HEK293T (cell line): Measurements from ENCODE around the gene CTAG1A.
"Not testable (repeated sequence)": the region's sequence is repeated elsewhere in the genome, so short reads cannot be mapped to it uniquely, and the experiment has no call there.

ENCODE experiments used
- CTCF ChIA-PET: fragments of 350-600 bp; formaldehyde crosslinking; extraction: SDS; loops from one replicate; lab custom pipeline; 2021; ENCODE audit warnings: antibody characterized with exemption, inconsistent platforms; lab: Yijun Ruan, JAX
- POLR2A ChIA-PET: fragments of 350-600 bp; formaldehyde crosslinking; extraction: SDS; loops from one replicate; lab custom pipeline; 2020; ENCODE audit warnings: antibody characterized with exemption, inconsistent platforms; lab: Yijun Ruan, JAX
- DNase-seq: peaks from one replicate; pipeline ENCODE4 v3.0.0; 2012; ENCODE audit warnings: mixed read lengths; ENCODE audit errors: extremely low spot score
- ARNT ChIP-seq: fragments of 450-650 bp; IDR thresholded peaks from 2 replicates; pipeline ENCODE4 v1.6.1; 2017; ENCODE audit warnings: mild to moderate bottlenecking
- BHLHE40 ChIP-seq: fragments of 450-650 bp; IDR thresholded peaks from 2 replicates; pipeline ENCODE4 v1.6.1; 2016; ENCODE audit warnings: mild to moderate bottlenecking, moderate library complexity, borderline replicate concordance
- CTBP1 ChIP-seq: fragments of 450-650 bp; IDR thresholded peaks from 2 replicates; pipeline ENCODE4 v1.6.1; 2016; ENCODE audit warnings: borderline replicate concordance
- ELF4 ChIP-seq: fragments of 450-650 bp; IDR thresholded peaks from 2 replicates; pipeline ENCODE4 v1.6.1; 2017; ENCODE audit warnings: antibody characterized with exemption
- FOXA1 ChIP-seq: fragments of 450-650 bp; IDR thresholded peaks from 2 replicates; pipeline ENCODE4 v1.6.1; 2016; ENCODE audit warnings: mild to moderate bottlenecking
- FOXK2 ChIP-seq: fragments of 450-650 bp; IDR thresholded peaks from 2 replicates; pipeline ENCODE4 v1.6.1; 2016; ENCODE audit warnings: mild to moderate bottlenecking
- FOXM1 ChIP-seq: fragments of 450-650 bp; IDR thresholded peaks from 2 replicates; pipeline ENCODE4 v1.6.1; 2017; ENCODE audit warnings: mild to moderate bottlenecking, borderline replicate concordance
- HDGF ChIP-seq: fragments of 450-650 bp; IDR thresholded peaks from 2 replicates; pipeline ENCODE4 v1.6.1; 2017; ENCODE audit warnings: antibody characterized with exemption, borderline replicate concordance
- L3MBTL2 ChIP-seq: fragments of 450-650 bp; conservative IDR thresholded peaks from 2 replicates; pipeline ENCODE4 v1.6.1; 2016; ENCODE audit warnings: mild to moderate bottlenecking
- LEF1 ChIP-seq: fragments of 450-650 bp; IDR thresholded peaks from 2 replicates; pipeline ENCODE4 v1.6.1; 2017; ENCODE audit warnings: mild to moderate bottlenecking, borderline replicate concordance
- NFRKB ChIP-seq: fragments of 450-650 bp; IDR thresholded peaks from 2 replicates; pipeline ENCODE4 v1.6.1; 2016; ENCODE audit warnings: mild to moderate bottlenecking, moderate library complexity
- PKNOX1 ChIP-seq: fragments of 450-650 bp; IDR thresholded peaks from 2 replicates; pipeline ENCODE4 v1.6.1; 2016
- SP1 ChIP-seq: fragments of 450-650 bp; IDR thresholded peaks from 2 replicates; pipeline ENCODE4 v1.6.1; 2017
- SUZ12 ChIP-seq: fragments of 450-650 bp; IDR thresholded peaks from 2 replicates; pipeline ENCODE4 v1.6.1; 2016; ENCODE audit warnings: mild to moderate bottlenecking
- TARDBP ChIP-seq: fragments of 450-650 bp; IDR thresholded peaks from 2 replicates; pipeline ENCODE4 v1.6.1; 2016
- ZNF384 ChIP-seq: fragments of 450-650 bp; IDR thresholded peaks from 2 replicates; pipeline ENCODE4 v1.6.1; 2016

Gene CTAG1A

GRCh38 chrX:154548028-154548316 is 37.0 kb upstream of the CTAG1A start:
- ChIA-PET POLR2A (interaction anchor here (1.0 to 1.1 kb wide), 2 partner anchors 136 to 178 kb away, joined by 3 read pairs; no protein-coding TSS in a partner anchor), CTCF (no interaction called here)
- no peak for TF ChIP-seq FOXM1
- TF ChIP-seq PKNOX1 = no peak
- TF ChIP-seq CTBP1 = no peak
- no peak for TF ChIP-seq SUZ12
- TF ChIP-seq FOXA1 = no peak
- DNase-seq = no peak

- POLR2A ChIA-PET = no interaction called here
- no peak for TF ChIP-seq SP1
- TF ChIP-seq ELF4 = no peak
- DNase-seq = no peak
- CTCF ChIA-PET = no interaction called here
Measured at GRCh38 chrX:154549766-154550165, 35.2 kb upstream of the CTAG1A start.

GRCh38 chrX:154552112-154552806 is 32.7 kb upstream of the CTAG1A start:
- DNase-seq, CTCF ChIA-PET, POLR2A ChIA-PET: not testable (repeated sequence)

- POLR2A ChIA-PET, DNase-seq, CTCF ChIA-PET: not testable (repeated sequence)
Measured at GRCh38 chrX:154558060-154558690, 26.8 kb upstream of the CTAG1A start.

GRCh38 chrX:154558896-154559295 is 26.0 kb upstream of the CTAG1A start:
- CTCF ChIA-PET, DNase-seq, POLR2A ChIA-PET: not testable (repeated sequence)

GRCh38 chrX:154560326-154560725 is 24.6 kb upstream of the CTAG1A start:
- POLR2A ChIA-PET, CTCF ChIA-PET, DNase-seq: not testable (repeated sequence)

GRCh38 chrX:154562295-154562694 is 22.6 kb upstream of the CTAG1A start:
- CTCF ChIA-PET, POLR2A ChIA-PET, DNase-seq: not testable (repeated sequence)

GRCh38 chrX:154570361-154570760 is 14.6 kb upstream of the CTAG1A start:
- DNase-seq, CTCF ChIA-PET, POLR2A ChIA-PET: not testable (repeated sequence)

- POLR2A ChIA-PET, DNase-seq, CTCF ChIA-PET: not testable (repeated sequence)
Measured at GRCh38 chrX:154573061-154573460, 11.9 kb upstream of the CTAG1A start.

GRCh38 chrX:154575076-154575475 is 9.9 kb upstream of the CTAG1A start:
- CTCF ChIA-PET, DNase-seq, POLR2A ChIA-PET: not testable (repeated sequence)

- CTCF ChIA-PET, DNase-seq, POLR2A ChIA-PET: not testable (repeated sequence)
Measured at GRCh38 chrX:154582994-154583393, 1.9 kb upstream of the CTAG1A start.

GRCh38 chrX:154590415-154590814 is 5.5 kb downstream of the CTAG1A start:
- DNase-seq, POLR2A ChIA-PET, CTCF ChIA-PET: not testable (repeated sequence)

- POLR2A ChIA-PET = no interaction called here
- no peak for DNase-seq
- no peak for TF ChIP-seq TARDBP
- no peak for TF ChIP-seq CTBP1
- TF ChIP-seq PKNOX1 = no peak
- no peak for TF ChIP-seq NFRKB
- TF ChIP-seq L3MBTL2 = no peak
- TF ChIP-seq BHLHE40 = no peak
- TF ChIP-seq FOXA1 = no peak
- TF ChIP-seq ARNT = no peak
- TF ChIP-seq LEF1 = no peak
- TF ChIP-seq FOXK2 = no peak
- TF ChIP-seq HDGF = no peak
- no peak for TF ChIP-seq ZNF384
- TF ChIP-seq FOXM1 = no peak
- no peak for TF ChIP-seq SP1
- TF ChIP-seq SUZ12 = no peak
- TF ChIP-seq ELF4 = no peak
- CTCF ChIA-PET = no interaction called here
Measured at GRCh38 chrX:154592505-154592904, 7.6 kb downstream of the CTAG1A start.
